SK-N-SH (cell line): Measurements from ENCODE around the gene PLAC1. TPM values are rescaled to one million over a fixed set of nuclear protein-coding genes. Genes with fewer than 3 reads are reported as not detected.

Experiments used
- CTCF ChIA-PET: fragments of 300-600, 350-600 bp; formaldehyde crosslinking; extraction: SDS; loops from one replicate; lab custom pipeline; 2021; lab: Yijun Ruan, JAX
- POLR2A ChIA-PET: fragments of 350-600 bp; sonication (Branson Sonifier 250); formaldehyde crosslinking; extraction: SDS; loops from one replicate; lab custom pipeline; 2020; ENCODE audit warnings: antibody characterized with exemption, inconsistent platforms; lab: Yijun Ruan, JAX
- DNase-seq: peaks from one replicate; pipeline ENCODE4 v3.0.0; 2012
- H2AFZ ChIP-seq: fragments of 200-600 bp; sonication (generic); 2 replicates; pipeline ENCODE4 v1.8.1; 2016; ENCODE audit warnings: antibody characterized with exemption, mild to moderate bottlenecking, low read depth
- H3F3A ChIP-seq: fragments of 200-600 bp; sonication (generic); replicated peaks from 2 replicates; pipeline ENCODE3; 2016; ENCODE audit warnings: antibody characterized with exemption, mild to moderate bottlenecking; ENCODE audit not compliant: insufficient read depth
- H3K27ac ChIP-seq, 2 experiments: fragments of 200-500 bp in 1 of 2; fragments of 200-600 bp in 1 of 2; sonication (Bioruptor generic) in 1 of 2; sonication (generic), shearing (Covaris generic) in 1 of 2; 2 replicates each; pipeline versions ENCODE4 v1.5.1 to v1.6.1; 2014 to 2016; ENCODE audit warnings: low read depth in 2 of 2, inconsistent platforms in 1 of 2, low read length in 1 of 2, mild to moderate bottlenecking in 1 of 2, mixed read lengths in 1 of 2
- H3K27me3 ChIP-seq: fragments of 200-600 bp; sonication (generic), shearing (Covaris generic); 2 replicates; pipeline ENCODE4 v1.6.1; 2016; ENCODE audit warnings: mixed run types; ENCODE audit not compliant: insufficient read depth
- H3K36me3 ChIP-seq, 2 experiments: fragments of 200-500 bp in 1 of 2; fragments of 200-600 bp in 1 of 2; sonication (Bioruptor generic) in 1 of 2; sonication (generic) in 1 of 2; replicated peaks in 1 of 2; 2 replicates each; pipeline versions ENCODE3 to v1.5.1; 2014 to 2016; ENCODE audit warnings: low read length in 1 of 2, mild to moderate bottlenecking in 1 of 2; ENCODE audit not compliant: insufficient read depth in 2 of 2, control insufficient read depth in 1 of 2
- H3K4me1 ChIP-seq, 2 experiments: fragments of 200-500 bp in 1 of 2; fragments of 200-600 bp in 1 of 2; sonication (Bioruptor generic) in 1 of 2; sonication (generic), shearing (Covaris generic) in 1 of 2; 2 replicates each; pipeline versions ENCODE4 v1.5.1 to v1.6.1; 2014 to 2016; ENCODE audit warnings: low read depth in 1 of 2, low read length in 1 of 2, mixed run types in 1 of 2; ENCODE audit not compliant: insufficient read depth in 2 of 2, control insufficient read depth in 1 of 2
- H3K4me2 ChIP-seq: fragments of 200-600 bp; sonication (generic), shearing (Covaris generic); 2 replicates; pipeline ENCODE4 v1.6.1; 2017; ENCODE audit warnings: mixed run types
- H3K4me3 ChIP-seq, 2 experiments: fragments of 200-500 bp in 1 of 2; fragments of 200-600 bp in 1 of 2; sonication (Bioruptor generic) in 1 of 2; sonication (generic), shearing (Covaris generic) in 1 of 2; 2 replicates each; pipeline versions ENCODE4 v1.5.1 to v1.8.1; 2014 to 2016; ENCODE audit warnings: low read depth in 2 of 2, inconsistent platforms in 1 of 2, low read length in 1 of 2, mild to moderate bottlenecking in 1 of 2, mixed read lengths in 1 of 2, moderate library complexity in 1 of 2
- H3K79me2 ChIP-seq: fragments of 200-600 bp; sonication (generic); 2 replicates; pipeline ENCODE4 v1.8.1; 2017; ENCODE audit warnings: mild to moderate bottlenecking; ENCODE audit not compliant: insufficient read depth
- H3K9ac ChIP-seq: fragments of 200-600 bp; sonication (generic); 2 replicates; pipeline ENCODE4 v1.6.1; 2017; ENCODE audit warnings: mixed run types
- H3K9me2 ChIP-seq: fragments of 200-600 bp; sonication (generic); 2 replicates; pipeline ENCODE4 v1.6.1; 2017; ENCODE audit warnings: mixed run types
- H3K9me3 ChIP-seq: fragments of 200-600 bp; sonication (generic); 2 replicates; pipeline ENCODE4 v1.6.1; 2017; ENCODE audit warnings: mixed run types, mild to moderate bottlenecking, moderate library complexity
- H4K20me1 ChIP-seq: fragments of 200-600 bp; sonication (generic); 2 replicates; pipeline ENCODE4 v1.6.1; 2017; ENCODE audit warnings: mild to moderate bottlenecking, mixed run types; ENCODE audit not compliant: insufficient read depth
- CHD2 ChIP-seq: fragments of 150-350 bp; IDR thresholded peaks from 2 replicates; pipeline ENCODE4 v1.6.1; 2018; ENCODE audit warnings: low read length; ENCODE audit not compliant: partially characterized antibody
- ELF1 ChIP-seq: IDR thresholded peaks from 2 replicates; pipeline ENCODE4 v1.4.0; 2012
- EP300 ChIP-seq, 2 experiments: IDR thresholded peaks; 2 replicates each; pipeline versions ENCODE4 v1.4.0 to v1.6.1; 2012; ENCODE audit warnings: borderline replicate concordance in 1 of 2, low read depth in 1 of 2, low read length in 1 of 2
- EZH2phosphoT487 ChIP-seq: fragments of 200-600 bp; sonication (generic); IDR thresholded peaks from 2 replicates; pipeline ENCODE4 v1.6.1; 2017; ENCODE audit warnings: low read depth, mixed run types, mild to moderate bottlenecking, antibody characterized with exemption, moderate library complexity, borderline replicate concordance
- GABPA ChIP-seq: IDR thresholded peaks from 2 replicates; pipeline ENCODE4 v1.4.0; 2012; ENCODE audit warnings: low read depth, mild to moderate bottlenecking
- GATA2 ChIP-seq: sonication (generic); formaldehyde crosslinking; IDR thresholded peaks from 2 replicates; pipeline ENCODE4 v1.5.0; 2020; ENCODE audit warnings: mild to moderate bottlenecking, missing genetic modification reagents
- IRF3 ChIP-seq: fragments of 150-350 bp; IDR thresholded peaks from 2 replicates; pipeline ENCODE4 v1.6.1; 2016; ENCODE audit warnings: mild to moderate bottlenecking, low read depth, low read length
- JUND ChIP-seq: IDR thresholded peaks from 2 replicates; pipeline ENCODE4 v1.4.0; 2012
- MAX ChIP-seq: IDR thresholded peaks from 2 replicates; pipeline ENCODE4 v1.4.0; 2012; ENCODE audit warnings: low read depth
- MEF2A ChIP-seq: IDR thresholded peaks from 2 replicates; pipeline ENCODE4 v1.4.0; 2012; ENCODE audit warnings: low read depth, borderline replicate concordance
- NFIC ChIP-seq: IDR thresholded peaks from 2 replicates; pipeline ENCODE4 v1.4.0; 2012; ENCODE audit warnings: borderline replicate concordance
- PBX3 ChIP-seq: IDR thresholded peaks from 2 replicates; pipeline ENCODE4; 2012
- POLR2AphosphoS5 ChIP-seq: IDR thresholded peaks from 2 replicates; pipeline ENCODE4 v1.6.1; 2012; ENCODE audit warnings: low read depth, low read length
- RCOR1 ChIP-seq: fragments of 150-350 bp; IDR thresholded peaks from 2 replicates; pipeline ENCODE4 v1.6.1; 2017; ENCODE audit warnings: antibody characterized with exemption, low read length
- REST ChIP-seq: IDR thresholded peaks from 2 replicates; pipeline ENCODE4 v1.6.1; 2012; ENCODE audit warnings: mild to moderate bottlenecking, low read depth, low read length, moderate library complexity
- RFX5 ChIP-seq: IDR thresholded peaks from 2 replicates; pipeline ENCODE4 v1.6.1; 2012; ENCODE audit warnings: mild to moderate bottlenecking, improper control_type of control experiment, low read length
- RXRA ChIP-seq: IDR thresholded peaks from 2 replicates; pipeline ENCODE4 v1.4.0; 2012; ENCODE audit warnings: low read depth, mild to moderate bottlenecking, borderline replicate concordance
- SIN3A ChIP-seq: IDR thresholded peaks from 2 replicates; pipeline ENCODE4 v1.6.1; 2012; ENCODE audit warnings: low read depth, mild to moderate bottlenecking, low read length, moderate library complexity, borderline replicate concordance
- TAF1 ChIP-seq: IDR thresholded peaks from 2 replicates; pipeline ENCODE4 v1.6.1; 2012; ENCODE audit warnings: low read depth, mild to moderate bottlenecking, low read length, moderate library complexity, borderline replicate concordance
- TCF12 ChIP-seq: IDR thresholded peaks from 2 replicates; pipeline ENCODE4 v1.4.0; 2012
- USF2 ChIP-seq: fragments of 150-350 bp; IDR thresholded peaks from 2 replicates; pipeline ENCODE4 v1.6.1; 2017; ENCODE audit warnings: antibody characterized with exemption, low read length, low read depth, borderline replicate concordance
- YY1 ChIP-seq: IDR thresholded peaks from 2 replicates; pipeline ENCODE4 v1.4.0; 2012; ENCODE audit warnings: low read depth, mild to moderate bottlenecking
- ZBTB33 ChIP-seq: IDR thresholded peaks from 2 replicates; pipeline ENCODE4 v1.4.0; 2012; ENCODE audit warnings: low read depth, borderline replicate concordance
- WGBS: methylation state at CpG from one replicate; pipeline ENCODE4 v1.1.6; 2017; ENCODE audit warnings: low lambda C conversion rate; 5-methylcytosine and 5-hydroxymethylcytosine counted together
- polyA plus RNA-seq, 3 experiments: library from polyadenylated mRNA; depleted of rRNA; stranded (reverse); fragments of >200 nt; gene quantifications; 2 replicates each; pipeline ENCODE4 v1.2.3, GENCODE V29; 2012

Gene PLAC1
- polyA plus RNA-seq, 1 of the 3 experiments (the other 2 are of a cell fraction), result 50.9 TPM

GRCh38 chrX:134669378-134670098 is 11.3 kb upstream of the PLAC1 start:
- peak overlapping the region; percentile 80 for H3K4me2 ChIP-seq
- no peaks in the 10 kb centered on the region for H3K79me2 ChIP-seq
- ChIA-PET POLR2A (no interaction called here), CTCF (no interaction called here)
- no peak overlapping the region for H3K4me3 ChIP-seq
- H3F3A ChIP-seq, result peaks cover 32% of the 10 kb centered on the region
- no peaks in the 10 kb centered on the region for H3K9me3 ChIP-seq
- H2AFZ ChIP-seq, result 0 out of 2 replicates have a peak overlapping the region, but pooled peaks have one; percentile 27
- peak overlapping the region; percentile 82 for H3K9ac ChIP-seq
- DNase-seq, result peak; percentile 23
- H3K9me2 ChIP-seq, result no peaks in the 10 kb centered on the region
- 24% methylated on average over 12 of the region's 14 CpGs for WGBS
- H3K4me1 ChIP-seq, result peaks cover 7 to 21% of the 10 kb centered on the region in 2 experiments; a peak in 3 of 4 replicates
- no peaks in the 10 kb centered on the region for H3K27me3 ChIP-seq
- no peaks in the 10 kb centered on the region for H3K36me3 ChIP-seq
- peak overlapping the region; percentile 93 to 99 for H3K27ac ChIP-seq
- no peaks in the 10 kb centered on the region for H4K20me1 ChIP-seq
- TF ChIP-seq RCOR1 (no peak), EZH2phosphoT487 (no peak), JUND (peak; percentile 86), ZBTB33 (peak; percentile 89), RXRA (peak; percentile 95), GABPA (no peak), TAF1 (peak; percentile 53; the same call in 1 of the 2 replicates), RFX5 (no peak), CHD2 (no peak), EP300 (IDR thresholded peaks at IDR 0.05; ENCODE audit: borderline replicate concordance in 1 of 2, low read depth in 1 of 2, low read length in 1 of 2) (peak; percentile 46 to 94), PBX3 (peak; percentile 96), GATA2 (CRISPR knock-in tag) (no peak), MEF2A (peak; percentile 69; the same call in 1 of the 2 replicates), NFIC (peak; percentile 96), REST (peak; percentile 71), MAX (peak; percentile 89), SIN3A (no peak; the same call in 1 of the 2 replicates), YY1 (no peak), IRF3 (no peak), USF2 (no peak), TCF12 (peak; percentile 94), ELF1 (no peak), POLR2AphosphoS5 (peak; percentile 71; the same call in 1 of the 2 replicates)
